Measurements from ENCODE around the gene RAI1. TPM values are rescaled to one million over a fixed set of nuclear protein-coding genes. Genes with fewer than 3 reads are reported as not detected.

Gene RAI1
- total and polyA plus RNA-seq, 10 of the 15 experiments (the other 5 are each of a cell fraction or from before 2014, with no cell fraction given), result 0.66 to 37.7 (median 6.0) TPM

GRCh38 chr17:17681187-17681743 lies at the start of gene RAI1 (continued):
- TF ChIP-seq RBBP5 (conservative IDR thresholded peaks at IDR 0.05), result no peak
- TF ChIP-seq BMI1 (IDR thresholded peaks at IDR 0.05; ENCODE audit: borderline replicate concordance), result no peak
- TF ChIP-seq RUNX3 (IDR thresholded peaks at IDR 0.05; ENCODE audit: low read length), result peak; percentile 32
- peak; percentile 91; the same call in 1 of the 2 replicates for TF ChIP-seq LARP7 (IDR thresholded peaks at IDR 0.05)
- no peak for TF ChIP-seq POU2F2 (IDR thresholded peaks at IDR 0.05; ENCODE audit: borderline replicate concordance, low read depth, low read length)
- no peak for TF ChIP-seq IRF5 (IDR thresholded peaks at IDR 0.05; ENCODE audit: borderline replicate concordance)
- no peak for TF ChIP-seq CBX5 (IDR thresholded peaks at IDR 0.05; ENCODE audit: low read depth)
- peak; percentile 23; the same call in 1 of the 2 replicates for TF ChIP-seq EED (IDR thresholded peaks at IDR 0.05; ENCODE audit: low read depth)
- no peak for TF ChIP-seq ZBTB40 (IDR thresholded peaks at IDR 0.05; ENCODE audit: borderline replicate concordance)
- TF ChIP-seq TAF1 (IDR thresholded peaks at IDR 0.05; ENCODE audit: borderline replicate concordance, low read depth, low read length), result peak; percentile 28; the same call in 1 of the 2 replicates
- TF ChIP-seq SIX5 (IDR thresholded peaks at IDR 0.05; ENCODE audit: low read depth, low read length, severe bottlenecking), result no peak
- no peak for TF ChIP-seq CREB1 (IDR thresholded peaks at IDR 0.05; ENCODE audit: low read depth)
- TF ChIP-seq CEBPB (IDR thresholded peaks at IDR 0.05; ENCODE audit: borderline replicate concordance in 1 of 2, low read depth in 2 of 2, low read length in 2 of 2), result no peak
- TF ChIP-seq ZNF274 (IDR thresholded peaks at IDR 0.05; ENCODE audit: insufficient read depth, insufficient read length), result no peak
- 0 out of 2 replicates have a peak, but pooled peaks have one; percentile 38 for TF ChIP-seq ASH2L (IDR thresholded peaks at IDR 0.05; ENCODE audit: borderline replicate concordance, low read depth)
- no peak for TF ChIP-seq ELK1 (IDR thresholded peaks at IDR 0.05; ENCODE audit: low read depth, low read length)
- TF ChIP-seq YY1 (IDR thresholded peaks at IDR 0.05; ENCODE audit: low read depth, low read length), result peak; percentile 68; the same call in 1 of the 2 replicates
- 0 out of 2 replicates have a peak, but pooled peaks have one; percentile 41 for TF ChIP-seq GABPA (IDR thresholded peaks at IDR 0.05; ENCODE audit: low read depth)
- no peak for TF ChIP-seq EZH2 (IDR thresholded peaks at IDR 0.05; ENCODE audit: borderline replicate concordance, control insufficient read depth, low read depth, low read length)
- TF ChIP-seq RAD21 (IDR thresholded peaks at IDR 0.05; ENCODE audit: insufficient read depth, low read depth, low read length), result peak; percentile 84
- TF ChIP-seq FOXK2 (IDR thresholded peaks at IDR 0.05), result no peak
- TF ChIP-seq SKIL (IDR thresholded peaks at IDR 0.05; ENCODE audit: low read depth, poor library complexity, severe bottlenecking), result no peak
